HG02852 (cell line): ENCODE results near the gene SFTA2.

Source experiments
- ATAC-seq: cut with Tn5 transposase; IDR thresholded peaks from one replicate; pipeline ENCODE4 v1.9.1; 2021; ENCODE audit warnings: mild to moderate bottlenecking, moderate library complexity; ENCODE audit not compliant: unreplicated experiment

Gene SFTA2

DNA sequence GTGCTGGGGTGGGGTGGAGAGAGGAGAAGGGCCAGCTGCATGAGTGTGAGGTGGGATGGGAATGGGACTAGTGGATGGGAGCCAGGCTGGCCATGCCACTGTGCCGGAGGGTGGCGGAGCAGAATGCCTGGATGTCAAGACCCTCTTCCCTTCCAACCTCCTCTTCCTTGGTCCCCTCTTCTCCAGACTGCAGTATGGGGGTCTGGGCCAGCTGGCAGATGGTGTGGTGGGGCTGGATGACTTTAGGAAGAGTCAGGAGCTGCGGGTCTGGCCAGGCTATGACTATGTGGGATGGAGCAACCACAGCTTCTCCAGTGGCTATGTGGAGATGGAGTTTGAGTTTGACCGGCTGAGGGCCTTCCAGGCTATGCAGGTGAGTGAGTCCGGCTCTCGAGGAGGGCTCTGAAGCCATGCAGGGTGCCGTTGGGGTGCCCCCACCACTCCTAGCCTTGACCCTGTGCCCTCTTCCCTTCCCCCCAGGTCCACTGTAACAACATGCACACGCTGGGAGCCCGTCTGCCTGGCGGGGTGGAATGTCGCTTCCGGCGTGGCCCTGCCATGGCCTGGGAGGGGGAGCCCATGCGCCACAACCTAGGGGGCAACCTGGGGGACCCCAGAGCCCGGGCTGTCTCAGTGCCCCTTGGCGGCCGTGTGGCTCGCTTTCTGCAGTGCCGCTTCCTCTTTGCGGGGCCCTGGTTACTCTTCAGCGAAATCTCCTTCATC, 40.0 kb downstream of the SFTA2 start:
- ATAC-seq, result no peak

DNA sequence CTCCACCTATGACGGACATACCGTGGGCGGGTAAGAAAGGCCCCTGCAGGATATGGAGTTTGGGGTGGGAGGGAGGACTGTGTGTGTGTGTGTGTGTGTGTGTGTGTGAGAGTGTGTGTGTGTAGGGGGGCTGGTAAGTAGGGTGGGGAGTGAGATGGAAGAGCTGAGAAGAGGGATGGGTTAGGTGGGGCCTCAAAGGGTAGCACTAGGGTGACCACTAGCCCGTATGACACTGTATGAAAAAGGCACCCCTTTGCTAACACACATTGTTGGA, 40.6 kb downstream of the SFTA2 start:
- no peak for ATAC-seq

DNA sequence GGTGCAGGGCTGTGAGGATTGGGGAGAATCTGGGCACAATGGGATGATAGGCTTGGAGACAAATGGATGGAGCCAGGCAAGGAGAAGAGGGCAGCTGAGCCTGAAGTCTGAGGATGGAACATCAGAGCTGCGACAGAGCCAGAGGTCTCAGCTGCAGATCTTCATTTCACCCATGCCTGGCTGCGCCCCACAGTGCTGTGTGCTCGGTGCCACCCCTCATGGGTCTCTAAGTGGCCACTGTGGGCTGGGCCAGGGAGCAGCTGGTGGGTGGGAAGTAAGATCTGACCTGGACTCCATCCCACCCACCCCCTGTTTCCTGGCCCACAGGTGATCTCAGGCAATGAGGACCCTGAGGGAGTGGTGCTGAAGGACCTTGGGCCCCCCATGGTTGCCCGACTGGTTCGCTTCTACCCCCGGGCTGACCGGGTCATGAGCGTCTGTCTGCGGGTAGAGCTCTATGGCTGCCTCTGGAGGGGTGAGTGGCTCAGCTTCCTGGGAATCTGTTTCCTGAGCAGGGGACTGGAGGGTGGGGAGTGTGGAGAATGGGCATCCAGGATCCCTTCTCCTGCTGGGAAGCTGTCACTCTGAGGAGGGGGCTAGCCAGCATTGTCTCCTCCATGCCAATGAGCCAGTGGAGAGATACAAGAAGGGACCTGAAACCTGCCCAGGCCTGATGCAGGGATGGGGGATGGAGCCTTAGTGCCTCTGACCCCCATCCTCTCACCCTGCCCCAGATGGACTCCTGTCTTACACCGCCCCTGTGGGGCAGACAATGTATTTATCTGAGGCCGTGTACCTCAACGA, 41.1 kb downstream of the SFTA2 start:
- no peak for ATAC-seq

DNA sequence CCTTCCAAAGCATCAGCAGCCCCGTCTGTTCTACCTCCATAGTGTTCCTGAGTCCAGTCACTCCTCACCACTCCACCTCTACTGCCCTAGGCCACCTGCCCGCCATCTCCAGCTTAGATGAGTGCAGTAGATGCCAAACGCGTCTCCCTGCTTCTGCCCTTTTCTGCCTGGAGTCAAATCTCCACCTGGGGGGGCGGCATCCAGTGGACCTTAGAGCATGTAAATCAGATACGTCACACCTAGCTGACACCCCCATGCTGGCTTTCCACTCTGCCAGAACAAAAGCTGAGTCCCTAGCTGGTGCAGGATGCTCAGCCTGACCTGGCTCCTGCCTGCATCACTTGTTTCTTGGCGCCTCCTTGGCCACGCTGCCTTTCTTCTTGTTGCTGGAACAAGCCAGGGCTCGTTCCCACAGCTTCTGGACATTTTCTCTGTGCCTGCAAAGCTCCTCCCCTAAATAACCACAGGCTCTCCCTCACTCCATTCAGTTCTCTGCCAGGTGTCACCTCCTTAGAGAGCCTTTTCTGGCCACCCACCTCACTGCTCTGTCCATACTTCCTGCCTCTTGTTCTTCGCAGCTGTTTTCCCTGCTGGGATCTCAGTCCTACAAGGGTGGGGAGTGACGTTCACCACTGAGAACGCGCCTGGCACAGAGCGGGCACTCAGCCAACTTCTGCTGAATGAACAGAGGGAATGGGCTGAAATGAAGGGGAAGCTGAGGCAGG, 41.9 kb downstream of the SFTA2 start:
- no peak for ATAC-seq

DNA sequence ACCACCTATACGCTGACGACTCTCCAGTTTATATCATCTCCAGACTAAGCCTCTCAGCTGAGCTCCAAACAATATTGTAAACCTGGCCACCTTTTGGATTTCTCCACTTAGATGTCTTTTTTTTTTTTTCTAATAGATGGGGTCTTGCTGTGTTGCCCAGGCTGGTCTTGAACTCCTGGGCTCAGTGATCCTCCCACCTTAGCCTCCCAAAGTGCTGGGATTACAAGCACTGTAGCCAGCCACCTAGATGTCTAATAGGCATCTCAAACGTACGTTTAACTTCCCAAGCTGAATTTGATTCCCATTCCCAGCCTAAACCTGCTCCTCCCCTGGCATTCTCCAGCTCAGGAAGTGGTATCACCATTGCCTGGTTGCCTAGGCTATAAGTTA, 42.5 kb downstream of the SFTA2 start:
- no peak for ATAC-seq

DNA sequence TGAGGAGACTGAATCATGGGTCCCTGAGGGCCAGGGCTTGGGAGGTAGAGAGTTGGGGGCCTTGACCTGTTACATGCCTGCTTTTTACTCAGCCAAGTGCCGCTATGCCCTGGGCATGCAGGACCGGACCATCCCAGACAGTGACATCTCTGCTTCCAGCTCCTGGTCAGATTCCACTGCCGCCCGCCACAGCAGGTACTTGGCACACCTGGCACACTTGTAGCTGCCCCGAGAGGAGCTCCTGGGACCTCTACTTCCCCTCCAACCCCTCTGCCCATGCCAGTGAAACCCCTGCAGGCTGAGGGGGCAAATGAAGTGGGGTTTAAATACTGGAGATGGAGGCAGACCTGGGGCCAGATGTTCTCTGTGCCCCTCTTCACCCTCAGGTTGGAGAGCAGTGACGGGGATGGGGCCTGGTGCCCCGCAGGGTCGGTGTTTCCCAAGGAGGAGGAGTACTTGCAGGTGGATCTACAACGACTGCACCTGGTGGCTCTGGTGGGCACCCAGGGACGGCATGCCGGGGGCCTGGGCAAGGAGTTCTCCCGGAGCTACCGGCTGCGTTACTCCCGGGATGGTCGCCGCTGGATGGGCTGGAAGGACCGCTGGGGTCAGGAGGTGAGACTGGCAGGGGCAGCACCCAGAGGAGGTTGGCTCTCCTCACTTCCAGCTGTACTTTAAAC, 43.0 kb downstream of the SFTA2 start:
- ATAC-seq, result no peak

DNA sequence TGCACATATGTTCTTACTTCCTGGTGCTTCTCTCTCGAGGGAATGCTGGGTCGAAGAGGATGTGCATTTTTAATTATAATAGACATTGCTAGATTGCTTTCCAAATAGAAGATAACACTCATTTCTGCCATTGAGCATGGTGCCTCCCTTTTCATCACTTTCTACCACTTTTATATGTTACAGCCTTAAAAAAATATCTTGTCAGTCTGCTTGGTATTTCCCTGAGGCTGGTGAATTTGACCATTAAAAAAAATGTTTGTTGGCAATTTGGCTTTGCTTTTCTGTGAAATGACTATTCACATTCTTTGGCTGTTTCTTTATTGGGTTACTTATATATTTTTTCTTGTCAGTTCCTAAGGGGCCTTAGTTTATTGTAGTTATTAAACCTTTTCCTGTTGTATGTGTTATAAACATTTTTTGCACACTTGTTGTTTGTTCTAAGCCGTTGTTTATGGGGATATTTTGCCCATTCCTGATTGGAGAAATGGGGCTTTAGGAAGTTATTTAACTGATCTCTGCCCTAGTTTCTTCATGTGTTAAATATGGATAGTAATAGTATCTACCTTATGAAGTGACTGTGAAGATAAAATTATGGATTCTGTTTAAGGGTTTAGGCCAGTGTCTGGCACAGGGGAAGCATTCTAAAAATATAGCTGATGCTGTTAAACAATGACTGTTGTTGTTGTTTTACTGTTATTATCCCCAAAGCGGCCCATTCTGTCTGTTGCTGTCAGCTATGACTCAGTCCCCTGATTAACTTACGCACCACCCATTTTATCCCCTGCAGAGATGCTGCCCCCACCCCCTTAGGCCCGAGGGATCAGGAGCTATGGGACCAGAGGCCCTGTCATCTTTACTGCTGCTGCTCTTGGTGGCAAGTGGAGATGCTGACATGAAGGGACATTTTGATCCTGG, 43.8 kb downstream of the SFTA2 start:
- ATAC-seq, result no peak

DNA sequence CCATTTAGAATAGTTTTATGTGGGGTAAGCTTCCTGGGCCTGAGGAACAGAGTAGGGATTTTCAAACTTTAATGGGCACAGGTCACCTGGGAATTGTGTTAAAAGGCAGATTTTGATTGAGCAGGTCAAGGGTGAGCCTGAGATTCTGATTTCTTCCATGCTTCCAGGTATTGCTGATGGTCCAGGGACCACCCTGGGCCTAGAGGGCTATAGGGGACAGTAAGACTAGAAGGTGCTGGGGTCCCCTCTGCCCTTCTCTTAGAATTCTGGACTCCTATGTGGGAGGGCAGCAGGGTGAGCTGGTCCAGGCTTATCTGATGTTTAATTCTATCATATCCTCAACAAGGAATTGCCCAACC, 45.1 kb downstream of the SFTA2 start:
- no peak for ATAC-seq

DNA sequence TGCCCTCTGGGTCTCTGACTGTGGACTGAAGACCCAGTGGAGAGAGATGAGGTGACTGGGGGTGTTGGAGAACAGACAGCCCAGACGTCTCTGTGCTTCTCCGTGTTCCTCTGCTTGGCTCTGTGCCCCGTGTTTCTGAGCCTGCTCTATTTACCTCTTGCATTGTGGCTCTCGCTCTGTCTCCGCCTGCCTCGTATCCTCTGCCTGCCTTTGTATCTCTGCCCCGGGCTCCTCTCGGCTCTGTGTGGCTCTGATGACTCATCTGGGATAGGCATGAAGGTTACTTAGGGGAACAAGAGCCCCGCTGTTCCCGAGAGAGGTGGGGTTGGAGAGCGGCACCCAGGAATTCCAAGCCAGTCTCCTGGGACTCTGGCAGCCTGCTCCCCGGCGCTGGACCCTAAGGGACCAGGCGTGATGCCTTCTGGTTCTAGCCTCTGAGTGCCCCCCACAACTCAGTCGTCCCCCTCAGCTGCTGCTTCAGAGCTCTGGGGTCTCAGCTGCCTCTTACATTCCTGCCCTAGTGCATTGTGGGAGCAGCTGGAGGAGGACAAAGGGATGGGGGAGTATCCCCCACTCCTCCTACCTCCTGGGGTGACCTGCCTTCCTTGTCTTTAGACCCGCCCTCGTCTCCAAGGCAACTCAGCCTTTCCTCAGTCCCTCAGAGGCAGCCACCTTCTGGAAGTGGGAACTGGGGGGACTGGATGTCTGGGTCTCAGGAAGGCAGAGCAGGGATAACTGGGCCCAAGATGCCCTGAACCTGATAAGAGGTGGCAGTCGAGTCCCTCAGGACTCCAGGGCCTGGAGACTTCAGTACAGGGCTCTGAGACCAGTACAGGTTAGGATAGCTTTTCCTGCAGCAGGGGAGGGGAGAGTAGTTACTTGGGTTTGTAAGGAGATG, 45.7 kb downstream of the SFTA2 start:
- no peak for ATAC-seq

DNA sequence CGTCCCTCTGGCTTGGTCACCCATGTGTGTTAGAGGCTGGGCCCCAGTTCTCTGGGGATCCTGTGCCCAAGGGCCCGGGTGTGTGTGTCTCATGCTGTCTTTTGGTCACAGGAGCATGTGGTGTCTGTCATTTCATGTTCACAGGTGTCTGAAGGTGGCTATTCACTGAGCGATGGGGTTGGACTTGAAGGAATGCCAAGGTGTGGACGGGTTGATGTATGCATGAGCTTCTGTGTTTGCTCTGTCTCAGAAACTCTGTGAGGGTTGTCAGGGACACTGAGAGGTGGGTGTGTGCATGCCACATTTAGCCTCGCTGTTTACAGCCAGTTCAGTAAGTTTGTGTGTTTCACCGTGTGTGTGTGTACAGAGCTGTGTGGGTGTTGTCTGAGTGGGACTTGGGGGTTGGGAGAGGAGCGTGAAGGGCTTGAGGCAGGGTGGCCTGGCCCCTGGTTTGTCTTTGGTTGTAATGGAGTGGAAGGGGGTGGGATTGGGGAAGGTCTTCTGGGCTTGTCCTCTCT, 46.4 kb downstream of the SFTA2 start:
- ATAC-seq, result no peak

DNA sequence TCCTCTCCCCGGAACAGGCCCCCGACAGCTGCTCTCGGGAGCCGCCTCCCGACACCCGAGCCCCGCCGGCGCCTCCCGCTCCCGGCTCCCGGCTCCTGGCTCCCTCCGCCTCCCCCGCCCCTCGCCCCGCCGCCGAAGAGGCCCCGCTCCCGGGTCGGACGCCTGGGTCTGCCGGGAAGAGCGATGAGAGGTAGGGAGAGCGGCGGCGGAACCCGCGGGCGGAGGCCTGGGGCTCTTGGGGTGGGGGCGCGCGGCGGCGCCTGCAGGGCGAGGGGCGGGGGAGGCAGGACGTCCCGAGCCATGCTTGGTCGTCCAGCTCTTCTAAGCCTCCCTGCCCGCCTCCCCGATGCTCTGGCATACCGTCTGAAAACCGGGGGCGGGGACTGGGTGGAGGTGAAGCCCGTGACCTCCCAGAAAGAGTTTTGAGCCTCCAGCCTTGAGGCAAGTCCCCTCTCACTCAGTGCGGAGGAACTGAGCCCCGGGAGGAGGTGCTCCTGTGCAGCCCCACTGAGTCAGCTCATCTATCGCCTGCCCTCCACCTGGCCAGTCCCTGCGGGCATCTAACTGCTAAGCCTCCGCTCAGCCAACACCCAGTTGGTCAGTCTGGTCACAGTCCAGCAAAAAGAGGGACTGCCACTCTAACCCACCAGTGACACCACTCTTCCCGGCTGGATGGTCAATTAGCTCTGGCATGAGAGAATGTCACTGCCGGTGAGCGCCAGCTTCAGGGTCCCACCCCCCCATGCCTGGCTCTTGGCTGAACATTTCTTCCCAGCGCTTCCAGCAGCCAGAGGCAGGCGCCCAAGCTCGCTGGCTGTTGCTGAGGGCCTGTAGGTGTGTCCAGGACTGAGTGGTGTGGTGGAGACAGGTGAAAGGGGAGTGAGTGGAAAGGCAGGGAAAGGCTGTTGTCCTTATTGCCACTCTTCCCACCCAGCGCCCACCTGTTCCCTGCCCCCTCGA, 47.2 kb downstream of the SFTA2 start:
- no peak for ATAC-seq

DNA sequence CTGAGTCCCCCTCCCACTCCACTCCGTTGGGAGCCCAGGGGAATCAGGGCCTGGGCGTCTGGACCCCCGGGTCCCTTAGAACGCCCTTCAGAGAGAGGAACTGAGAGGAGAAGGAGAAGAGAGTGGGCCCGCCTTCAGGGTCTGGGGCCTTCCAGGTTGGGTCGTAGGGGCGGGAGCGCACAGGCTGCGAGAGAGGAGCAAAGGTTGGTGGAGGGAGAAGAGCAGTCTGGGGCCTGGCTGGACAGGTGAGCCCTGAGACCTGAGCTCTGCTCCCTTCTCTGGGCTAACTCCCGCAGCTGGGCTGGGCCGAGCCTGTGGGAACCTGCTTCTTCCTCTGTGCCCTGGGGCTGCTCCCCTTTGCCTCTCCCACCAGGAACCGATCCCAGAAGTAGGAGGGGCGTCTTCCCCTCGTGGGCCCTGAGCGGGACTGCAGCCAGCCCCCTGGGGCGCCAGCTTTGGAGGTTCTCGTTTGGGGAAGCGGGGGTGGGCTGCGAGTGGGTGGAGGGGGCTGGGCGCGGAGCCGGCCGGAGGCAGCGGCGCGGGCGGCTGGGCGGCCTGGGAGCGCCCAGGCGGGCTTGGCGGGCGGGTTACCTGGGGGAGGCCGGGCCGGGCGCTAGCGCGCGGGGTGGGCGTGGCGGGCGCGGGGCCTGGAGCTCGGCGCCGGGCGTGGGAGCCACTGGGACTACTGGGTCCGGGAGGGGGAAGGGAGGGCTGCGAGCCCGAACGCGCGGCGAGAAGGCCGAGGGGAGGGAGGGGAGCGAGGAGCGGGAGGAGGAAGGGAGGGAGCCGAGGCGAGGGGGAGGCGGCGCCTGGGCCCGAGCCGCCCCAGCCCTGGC, 48.1 kb downstream of the SFTA2 start, which contains the start of gene DDR1:
TSS of gene DDR1 (plus strand) at position 835 of the 836 bp plus-strand sequence. CDS start 4,211 bp downstream, outside the sequence.
- peak; percentile 41 for ATAC-seq

DNA sequence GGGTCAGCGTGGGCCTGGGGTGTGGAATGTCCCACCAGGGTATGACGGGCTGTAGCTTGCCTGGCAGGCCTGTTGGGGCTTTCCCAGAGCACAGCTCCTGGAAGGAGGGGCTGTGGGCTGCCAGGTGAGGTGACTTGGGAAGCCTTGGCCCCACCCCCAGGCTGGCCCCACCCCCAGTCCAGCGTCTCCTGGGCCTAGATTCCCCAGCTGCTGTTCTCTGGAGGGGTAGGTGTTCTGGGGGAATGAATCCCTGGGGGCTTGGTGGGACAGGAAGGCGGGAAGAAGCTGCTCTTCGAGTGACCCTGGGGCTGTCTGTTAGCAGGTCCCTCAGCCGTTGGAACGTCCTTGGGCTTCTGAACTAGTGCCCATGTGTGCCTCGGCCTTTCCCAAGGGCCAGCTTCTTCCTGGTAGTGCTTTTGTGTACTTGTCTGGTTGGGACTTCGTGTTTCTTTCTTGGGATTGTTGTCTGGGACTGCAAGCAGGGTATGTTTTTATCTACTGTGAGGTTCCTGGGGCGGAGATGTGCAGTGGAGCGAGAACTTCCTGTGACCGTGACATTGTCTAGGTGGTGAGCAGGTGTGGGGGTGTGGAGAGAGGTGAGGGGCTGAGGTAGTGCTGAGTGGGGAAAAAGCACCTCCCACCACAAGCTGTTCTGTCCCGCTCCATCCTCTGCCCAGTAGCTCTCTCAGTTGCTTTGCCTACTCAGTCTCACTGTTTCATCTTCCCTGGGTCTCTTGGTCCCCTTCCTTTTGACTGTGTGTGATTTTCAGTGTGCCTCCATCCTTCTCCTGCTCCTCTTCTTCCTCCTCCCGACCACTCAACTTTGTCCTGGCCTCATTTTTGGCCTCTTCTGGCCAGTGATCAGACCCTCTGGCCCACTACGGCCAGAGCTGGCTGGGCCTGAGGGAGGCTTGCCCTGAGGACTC, 48.9 kb downstream of the SFTA2 start:
- ATAC-seq, result no peak

DNA sequence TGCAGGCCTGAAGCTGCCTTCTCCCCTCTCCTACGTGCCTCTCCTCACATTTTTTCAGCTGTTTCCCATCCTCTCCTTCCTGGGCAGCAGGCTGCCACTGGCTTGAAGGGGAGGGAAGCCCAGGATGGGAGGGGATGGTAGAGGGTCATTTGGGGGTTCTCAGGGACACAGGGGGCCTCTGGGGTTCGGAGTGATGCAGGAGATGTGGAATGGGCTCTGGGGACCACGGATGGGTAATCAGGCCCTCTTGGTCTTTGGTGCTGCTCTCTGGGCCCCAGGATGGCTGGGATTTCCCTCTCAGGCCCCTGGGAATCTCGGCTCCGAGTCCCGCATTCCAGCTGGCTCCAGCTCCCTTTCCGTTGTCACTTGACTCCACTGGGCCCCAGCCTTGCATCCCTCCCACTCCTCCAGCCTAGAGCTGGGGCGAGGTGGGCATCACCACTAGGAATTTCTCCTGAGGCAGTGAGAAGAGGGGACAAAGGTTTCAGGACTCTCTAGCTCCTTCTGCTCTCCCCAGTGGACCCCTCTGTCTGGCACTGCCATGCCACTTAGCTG, 49.7 kb downstream of the SFTA2 start:
- no peak for ATAC-seq

DNA sequence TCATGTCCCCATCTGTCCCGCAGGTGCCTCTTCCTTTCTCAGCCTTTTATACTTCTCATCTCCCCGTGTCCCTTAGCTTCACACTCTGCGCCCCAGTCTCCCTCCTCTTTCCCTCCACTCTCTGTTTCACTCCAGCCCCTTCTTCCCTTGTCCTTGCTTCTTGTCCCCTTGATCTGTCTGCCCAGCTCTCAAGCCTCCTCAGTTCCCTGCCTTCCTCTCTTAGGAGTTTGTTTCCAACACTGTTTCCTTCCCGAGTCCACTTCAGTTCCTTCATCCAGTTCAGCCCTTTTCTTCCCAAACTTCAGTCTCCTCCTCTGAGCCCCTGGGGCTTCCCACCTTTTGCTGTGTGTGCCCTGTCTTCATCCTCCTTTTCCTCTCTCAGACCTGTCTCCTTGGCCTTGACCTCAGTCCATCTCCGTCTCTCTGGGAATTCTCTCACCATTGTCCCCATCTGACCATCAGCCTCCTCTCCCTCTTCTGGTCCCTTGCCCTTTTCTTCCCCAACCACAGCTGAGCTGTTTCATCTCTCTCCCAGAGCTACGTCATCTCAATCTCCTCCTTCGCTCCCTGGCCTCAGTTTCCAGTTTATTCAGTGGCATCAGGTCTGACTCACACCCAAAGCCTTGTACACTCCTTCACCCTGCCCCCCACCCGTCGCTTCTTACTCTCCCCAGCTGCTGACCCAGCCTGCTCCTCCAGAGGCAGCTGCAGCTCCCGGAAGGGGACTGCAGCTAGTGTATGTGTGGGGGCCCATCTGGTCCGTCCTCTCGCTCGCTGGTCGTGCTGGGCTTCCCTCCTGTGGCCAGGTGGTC, 50.4 kb downstream of the SFTA2 start:
- ATAC-seq, result no peak
